WI38 (cell line): ENCODE measurements around the gene ACYP2.

Experiments used
- H3K4me3 ChIP-seq: 2 replicates; pipeline ENCODE4 v1.5.1; 2011; ENCODE audit warnings: low read depth, mild to moderate bottlenecking, control low read depth, low read length
- TF ChIP-seq, protein P1 (sequence below): IDR thresholded peaks from 2 replicates; pipeline ENCODE4 v1.5.1; 2012; ENCODE audit warnings: low read depth, mild to moderate bottlenecking, control low read depth, low read length

Gene ACYP2

DNA sequence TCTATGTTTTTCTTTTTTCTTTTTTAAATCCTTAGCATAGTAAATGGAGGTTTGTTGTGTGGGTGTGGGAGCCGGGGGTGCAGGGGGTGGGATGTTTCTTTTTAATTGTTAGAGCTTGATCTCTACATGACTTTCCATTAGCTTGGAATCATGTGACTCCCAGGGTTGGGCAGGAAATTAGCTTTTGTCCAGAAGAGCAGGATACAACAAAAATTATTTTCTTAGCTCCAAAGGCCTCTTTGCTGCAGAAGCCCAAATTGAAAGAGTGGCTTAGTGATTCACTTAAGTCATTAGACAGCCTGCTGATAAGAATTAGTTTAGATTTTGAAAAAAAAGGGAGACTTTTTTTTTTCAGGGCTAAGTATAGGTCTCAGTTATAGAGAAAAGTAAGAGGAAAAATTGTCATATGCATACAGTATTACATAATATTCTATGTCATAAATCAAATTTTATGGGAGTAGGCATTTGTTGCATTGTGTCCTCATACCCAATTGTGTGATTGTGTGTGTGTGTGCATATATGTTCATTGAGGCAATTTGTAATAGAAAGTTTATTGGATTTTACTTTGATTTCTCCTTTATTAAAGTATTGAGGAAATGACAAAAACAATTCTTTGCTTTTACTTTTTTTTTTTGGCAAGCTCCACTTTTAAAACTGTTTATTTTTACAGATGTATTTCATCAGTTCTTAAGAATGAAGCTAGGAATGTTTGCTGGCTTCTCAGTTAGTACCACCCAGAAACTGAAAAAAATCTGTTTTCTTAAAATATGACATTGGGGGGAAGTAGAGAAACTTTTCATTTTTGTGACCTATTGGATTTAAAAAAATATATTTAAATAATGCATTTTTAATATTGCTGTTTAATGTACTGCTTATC, 93.2 kb downstream of the ACYP2 start:
- TF ChIP-seq, protein P1, sequence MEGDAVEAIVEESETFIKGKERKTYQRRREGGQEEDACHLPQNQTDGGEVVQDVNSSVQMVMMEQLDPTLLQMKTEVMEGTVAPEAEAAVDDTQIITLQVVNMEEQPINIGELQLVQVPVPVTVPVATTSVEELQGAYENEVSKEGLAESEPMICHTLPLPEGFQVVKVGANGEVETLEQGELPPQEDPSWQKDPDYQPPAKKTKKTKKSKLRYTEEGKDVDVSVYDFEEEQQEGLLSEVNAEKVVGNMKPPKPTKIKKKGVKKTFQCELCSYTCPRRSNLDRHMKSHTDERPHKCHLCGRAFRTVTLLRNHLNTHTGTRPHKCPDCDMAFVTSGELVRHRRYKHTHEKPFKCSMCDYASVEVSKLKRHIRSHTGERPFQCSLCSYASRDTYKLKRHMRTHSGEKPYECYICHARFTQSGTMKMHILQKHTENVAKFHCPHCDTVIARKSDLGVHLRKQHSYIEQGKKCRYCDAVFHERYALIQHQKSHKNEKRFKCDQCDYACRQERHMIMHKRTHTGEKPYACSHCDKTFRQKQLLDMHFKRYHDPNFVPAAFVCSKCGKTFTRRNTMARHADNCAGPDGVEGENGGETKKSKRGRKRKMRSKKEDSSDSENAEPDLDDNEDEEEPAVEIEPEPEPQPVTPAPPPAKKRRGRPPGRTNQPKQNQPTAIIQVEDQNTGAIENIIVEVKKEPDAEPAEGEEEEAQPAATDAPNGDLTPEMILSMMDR: no peak
- H3K4me3 ChIP-seq: no peak overlapping the region

DNA sequence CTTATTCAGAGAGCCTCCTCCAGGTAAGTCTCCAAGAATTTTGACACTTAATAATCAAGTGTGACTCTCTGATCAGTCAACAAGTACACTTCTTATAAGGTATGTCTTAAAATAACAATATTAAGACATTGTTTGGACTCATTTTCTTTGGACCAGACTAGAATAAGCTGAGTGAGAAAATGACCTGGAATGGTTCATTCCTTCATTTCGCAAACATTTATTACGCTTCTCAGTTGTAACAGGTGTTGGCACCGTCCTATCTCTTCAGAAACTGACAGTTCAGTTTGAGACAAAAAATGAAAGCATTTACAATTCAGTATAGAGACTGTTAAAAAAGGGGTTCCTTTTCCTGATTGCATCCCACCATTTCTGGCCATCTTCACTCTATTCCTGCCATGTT, 94.0 kb downstream of the ACYP2 start:
- no peak overlapping the region for H3K4me3 ChIP-seq
- TF ChIP-seq, protein P1: no peak

DNA sequence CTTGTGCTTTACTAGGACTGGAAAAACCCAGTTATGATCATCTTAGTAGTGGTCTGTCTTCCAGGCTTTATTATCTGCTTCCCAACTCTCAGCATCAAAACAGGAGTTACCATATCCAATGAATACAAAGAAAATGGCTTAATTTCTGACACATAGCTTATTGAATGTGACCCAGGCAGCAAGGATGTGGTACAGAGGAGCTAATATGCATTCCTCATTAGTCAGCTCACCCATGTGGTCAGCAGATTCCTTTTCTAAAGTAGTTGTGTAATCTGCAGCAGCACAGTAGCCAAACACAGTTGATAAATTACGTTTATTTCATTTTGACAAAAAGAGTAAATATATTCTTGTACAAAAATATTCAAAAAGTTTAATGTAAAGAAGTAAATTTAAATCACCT, 97.0 kb downstream of the ACYP2 start:
- TF ChIP-seq, protein P1: no peak
- H3K4me3 ChIP-seq: no peak overlapping the region

DNA sequence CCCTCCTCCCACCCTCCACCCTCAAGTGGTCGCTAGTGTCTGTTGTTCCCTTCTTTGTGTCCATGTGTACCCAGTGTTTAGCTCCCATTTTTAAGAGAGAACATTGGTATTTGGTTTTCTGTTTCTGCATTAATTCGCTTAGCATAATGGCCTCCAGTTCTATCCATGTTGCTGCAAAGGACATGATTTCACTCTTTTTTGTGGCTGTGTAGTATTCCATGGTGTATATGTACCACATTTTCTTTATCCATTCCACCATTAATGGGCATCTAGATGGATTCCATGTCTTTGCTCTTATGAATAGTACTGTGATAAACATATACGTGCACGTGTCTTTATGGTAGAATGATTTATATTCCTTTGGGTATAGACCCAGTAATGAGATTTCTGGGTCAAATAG, 97.7 kb downstream of the ACYP2 start:
- TF ChIP-seq, protein P1: no peak
- H3K4me3 ChIP-seq: no peak overlapping the region

DNA sequence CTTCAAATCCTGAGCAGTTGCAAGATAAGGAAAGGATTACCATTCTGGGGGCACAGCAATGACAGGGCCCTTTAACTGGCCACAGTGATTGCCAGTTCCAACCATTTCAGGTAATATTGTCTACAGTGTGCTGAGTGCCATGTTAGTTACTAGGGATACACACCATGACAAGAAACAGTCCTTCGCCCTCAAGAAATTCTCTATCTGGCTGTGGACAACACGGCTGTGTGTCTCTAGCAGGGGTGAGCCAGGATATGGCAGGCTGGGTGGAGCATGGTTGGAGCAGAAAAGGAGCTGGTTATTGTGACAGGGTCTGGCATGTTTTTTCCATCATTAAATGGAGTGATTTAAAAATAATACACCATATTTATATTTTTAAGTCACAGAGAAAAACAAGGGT, 109.6 kb downstream of the ACYP2 start:
- no peak overlapping the region for H3K4me3 ChIP-seq
- TF ChIP-seq, protein P1: no peak

DNA sequence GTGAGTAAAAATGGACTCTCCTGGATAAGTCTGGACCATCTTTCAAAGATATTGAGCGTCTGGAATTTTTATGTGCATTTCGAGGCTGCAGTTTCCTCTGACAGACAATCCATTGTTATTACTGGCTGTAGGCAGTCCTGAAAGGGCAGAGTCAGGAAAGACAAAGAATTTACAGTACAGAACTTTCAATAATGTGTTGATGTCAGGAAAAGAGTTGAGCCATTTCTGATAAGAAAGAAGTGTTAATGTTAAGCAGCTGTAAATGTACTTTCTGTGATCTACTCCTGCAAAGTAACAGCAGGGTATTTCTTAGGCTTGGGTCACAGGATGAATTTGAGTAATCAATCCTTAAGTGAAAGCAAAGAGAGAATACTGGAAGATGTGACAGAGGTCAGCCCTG, 110.8 kb downstream of the ACYP2 start:
- no peak overlapping the region for H3K4me3 ChIP-seq
- TF ChIP-seq, protein P1: no peak

DNA sequence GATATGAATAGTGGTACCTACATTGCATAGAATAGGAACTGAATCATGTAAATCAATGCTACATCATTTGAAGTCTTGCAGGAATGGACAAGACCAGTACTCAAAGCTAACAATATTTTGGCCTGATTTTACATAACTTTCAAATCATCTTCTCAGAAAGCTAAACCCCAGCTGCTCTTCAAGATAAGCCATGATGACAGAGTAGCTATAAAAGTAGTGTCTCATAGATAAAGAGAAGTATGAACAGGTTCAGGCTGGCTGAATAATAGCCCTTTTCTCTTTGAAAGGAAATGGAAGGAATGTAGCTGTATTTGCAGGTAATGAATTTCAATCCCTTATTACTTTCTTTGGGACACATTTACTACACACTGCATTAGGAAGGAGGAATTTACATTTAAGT, 112.4 kb downstream of the ACYP2 start:
- TF ChIP-seq, protein P1: no peak
- no peak overlapping the region for H3K4me3 ChIP-seq
